GM18502 (cell line): ENCODE results near the gene SLC30A4.
"Not testable (repeated sequence)": the region's sequence is repeated elsewhere in the genome, so short reads cannot be mapped to it uniquely, and the experiment has no call there.

Experiments
- ATAC-seq: cut with Tn5 transposase; IDR thresholded peaks from one replicate; pipeline ENCODE4 v1.9.1; 2021; ENCODE audit warnings: mild to moderate bottlenecking; ENCODE audit not compliant: unreplicated experiment, poor library complexity

Gene SLC30A4

DNA sequence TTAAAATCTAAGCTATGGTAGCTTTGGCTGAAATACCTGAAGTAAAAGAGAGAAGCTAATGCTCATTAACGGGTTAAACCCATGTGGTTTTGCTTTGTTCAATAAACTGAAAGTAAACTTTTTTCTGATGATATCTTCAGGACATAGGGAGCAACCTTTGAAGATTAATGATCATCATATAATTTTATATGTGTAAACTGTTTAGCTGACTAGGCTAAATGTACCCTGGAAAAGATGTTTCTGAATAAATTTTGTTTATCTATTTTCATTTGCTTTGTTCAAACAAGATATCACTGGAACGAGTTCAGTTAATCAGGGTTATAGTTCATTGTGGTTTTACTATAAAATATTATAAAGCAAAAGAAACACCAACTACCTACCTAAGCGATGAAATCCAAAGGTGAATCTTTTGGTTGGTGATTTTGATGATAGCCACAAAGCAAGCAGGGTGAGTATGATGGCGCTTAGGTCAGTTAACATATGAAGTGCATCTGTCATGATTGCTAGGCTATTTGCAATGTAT is 11.7 kb downstream of the SLC30A4 start:
- no peak for ATAC-seq

DNA sequence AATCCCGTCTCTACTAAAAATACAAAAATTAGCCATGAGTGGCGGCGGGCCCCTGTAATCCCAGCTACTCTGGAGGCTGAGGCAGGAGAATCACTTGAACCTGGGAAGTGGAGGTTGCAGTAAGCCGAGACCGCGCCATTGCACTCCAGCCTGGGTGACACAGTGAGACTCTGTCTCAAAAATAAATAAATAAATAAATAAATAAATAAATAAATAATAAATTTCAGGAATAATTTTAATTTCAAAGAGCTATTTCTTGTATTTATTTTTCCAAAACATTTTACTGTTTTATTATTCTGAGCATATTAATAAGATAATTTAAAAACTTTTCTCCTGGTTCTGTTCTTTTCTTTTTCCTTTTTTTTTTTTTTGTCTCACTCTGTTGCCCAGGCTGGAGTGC is 15.4 kb downstream of the SLC30A4 start:
- not testable (repeated sequence) for ATAC-seq

DNA sequence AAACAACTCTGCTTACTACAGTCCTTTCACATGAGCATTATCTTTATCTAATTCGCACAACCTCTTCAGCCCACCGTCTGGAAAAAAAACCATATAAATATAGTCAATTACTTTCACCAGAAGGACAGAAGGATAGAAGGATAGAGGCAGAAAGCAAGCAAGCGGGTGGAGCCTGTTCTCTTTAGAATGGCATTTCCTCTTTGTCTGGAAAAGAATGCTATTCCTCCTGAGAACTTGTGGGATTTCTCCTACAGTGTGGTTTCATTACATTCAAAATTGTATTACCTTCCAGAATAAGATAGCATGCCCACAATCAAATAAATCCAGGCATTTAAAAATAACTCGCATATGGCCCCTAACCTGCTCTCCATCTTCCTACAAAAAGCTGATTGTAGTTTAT is 23.1 kb downstream of the SLC30A4 start:
- no peak for ATAC-seq

DNA sequence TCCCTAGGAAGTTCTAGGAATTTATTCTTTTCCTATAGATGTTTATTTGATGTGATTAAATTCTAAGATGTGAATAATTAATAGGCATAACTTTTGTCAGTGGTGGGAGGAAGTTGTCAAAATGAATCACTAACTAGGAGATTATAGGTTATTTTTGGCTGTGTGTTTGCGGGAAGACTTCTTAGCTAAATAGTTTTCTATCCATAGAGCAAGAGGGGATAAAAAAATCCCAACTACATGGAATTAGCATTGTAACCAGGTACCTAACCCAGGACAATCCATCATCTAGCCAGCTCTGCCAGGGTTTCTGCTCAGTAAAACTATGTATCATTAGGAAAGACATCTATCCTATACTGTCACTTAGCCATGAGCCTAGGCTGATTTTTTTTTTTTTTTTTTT is 23.9 kb downstream of the SLC30A4 start:
- ATAC-seq, result no peak

DNA sequence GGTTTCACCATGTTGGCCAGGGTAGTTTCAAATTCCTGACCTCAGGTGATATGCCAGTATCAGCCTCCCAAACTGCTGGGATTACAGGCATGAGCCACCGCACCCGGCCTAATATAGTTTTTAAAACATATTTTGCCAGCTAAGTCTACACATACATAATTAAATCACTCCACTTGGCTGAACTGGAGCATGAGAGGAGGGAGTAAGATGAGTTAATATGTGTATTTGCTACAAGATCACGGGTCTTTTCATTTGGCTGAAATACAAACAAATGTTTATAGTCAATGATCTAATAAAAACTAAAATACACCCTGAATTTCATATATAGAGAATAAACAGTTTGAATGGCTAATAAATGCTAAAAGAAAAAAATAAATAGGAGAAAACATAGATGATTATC is 25.3 kb downstream of the SLC30A4 start:
- ATAC-seq, result no peak

DNA sequence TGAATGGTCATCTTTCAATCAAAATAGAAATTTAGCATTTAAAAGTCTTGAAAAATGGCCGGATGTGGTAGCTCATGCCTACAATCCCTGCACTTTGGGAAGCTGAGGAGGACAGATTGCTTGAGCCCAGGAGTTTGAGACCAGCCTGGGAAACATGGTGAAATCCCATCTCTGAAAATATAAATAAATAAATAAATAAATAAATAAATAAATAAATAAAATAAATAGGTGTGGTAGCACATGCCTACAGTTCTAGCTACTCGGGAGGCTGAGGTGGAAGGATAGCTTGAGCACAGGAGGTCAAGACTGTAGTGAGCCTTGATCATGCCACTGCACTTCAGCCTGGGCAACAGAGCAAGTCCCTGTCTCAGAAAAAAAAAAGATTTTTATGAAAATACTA is 25.9 kb downstream of the SLC30A4 start:
- no peak for ATAC-seq

DNA sequence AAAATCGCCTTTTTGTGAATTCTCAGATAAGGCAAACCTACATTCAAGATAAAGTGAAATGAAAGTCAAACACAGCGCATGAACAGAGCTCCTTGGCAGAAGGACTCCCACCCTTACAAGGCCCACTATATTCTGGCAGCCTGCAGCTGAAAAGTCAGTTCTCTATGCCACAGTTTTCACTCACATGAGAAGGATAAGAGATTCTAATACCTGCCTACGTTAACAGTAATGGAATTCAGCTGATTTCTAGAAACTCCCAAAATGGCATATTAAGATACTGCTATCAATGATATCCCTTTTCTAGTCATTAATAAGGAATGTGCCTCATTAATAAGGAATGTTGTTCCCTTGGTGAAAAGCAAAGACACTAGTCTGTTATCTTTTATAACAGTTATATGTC is 27.0 kb downstream of the SLC30A4 start:
- no peak for ATAC-seq

DNA sequence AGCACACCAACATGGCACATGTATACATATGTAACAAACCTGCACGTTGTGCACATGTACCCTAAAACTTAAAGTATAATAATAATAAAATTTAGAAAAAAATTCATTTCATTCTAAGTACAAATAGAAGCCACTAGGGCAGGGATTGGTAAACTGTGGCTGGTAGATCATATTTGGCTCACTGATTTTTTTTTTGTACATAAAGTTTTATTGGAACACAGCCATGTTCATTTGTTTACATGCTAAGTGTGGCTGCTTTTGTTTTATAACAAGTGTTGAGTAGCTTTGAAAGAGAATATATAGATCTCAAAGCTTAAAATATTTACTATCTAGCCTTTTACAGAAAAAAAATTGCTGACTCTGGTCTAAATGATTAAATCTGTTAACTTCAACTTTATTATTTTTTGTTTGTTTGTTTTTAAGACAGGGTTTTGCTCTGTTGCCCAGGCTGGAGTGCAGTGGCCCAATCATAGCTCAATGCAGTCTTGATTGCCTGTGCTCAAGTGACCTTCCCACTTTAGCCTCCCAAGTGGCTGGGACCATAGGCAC is 32.8 kb downstream of the SLC30A4 start:
- ATAC-seq, result no peak

DNA sequence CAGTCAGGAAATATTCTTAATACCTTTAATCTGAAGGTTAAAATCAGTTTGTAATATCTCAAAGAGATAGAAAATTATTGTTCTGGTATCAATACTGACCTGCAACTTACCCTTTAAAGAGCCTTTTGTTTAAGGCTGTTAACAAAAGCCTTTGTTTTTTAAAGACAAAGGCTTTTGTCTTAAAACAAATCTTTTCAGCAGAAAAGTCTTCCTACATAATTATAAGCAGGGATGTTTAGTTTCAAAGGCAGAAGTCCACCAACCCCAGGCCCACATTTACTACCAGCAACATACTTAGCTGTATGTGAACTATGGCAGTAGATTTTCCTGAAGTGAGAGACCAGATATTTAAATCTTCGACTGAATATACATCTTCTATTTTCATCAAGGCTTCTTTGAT is 36.2 kb downstream of the SLC30A4 start:
- no peak for ATAC-seq

DNA sequence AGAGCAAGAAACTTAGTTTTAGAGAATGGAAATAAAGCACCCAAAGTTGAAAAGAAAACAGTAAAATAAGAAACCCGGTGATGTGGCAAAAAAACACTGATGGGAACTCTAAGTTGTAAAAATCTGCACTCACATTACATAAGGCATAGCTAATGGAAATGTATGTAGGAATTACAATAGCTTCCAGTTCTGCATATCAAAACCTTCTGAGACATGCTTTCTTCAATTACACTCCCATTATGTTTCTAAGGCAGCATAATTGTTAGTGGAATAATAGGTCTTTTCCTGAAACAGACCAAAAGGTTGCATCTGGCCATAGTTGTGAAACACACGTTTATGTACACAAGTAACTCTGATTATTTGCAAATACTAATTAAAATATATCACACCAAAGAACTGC is 41.4 kb downstream of the SLC30A4 start:
- no peak for ATAC-seq

DNA sequence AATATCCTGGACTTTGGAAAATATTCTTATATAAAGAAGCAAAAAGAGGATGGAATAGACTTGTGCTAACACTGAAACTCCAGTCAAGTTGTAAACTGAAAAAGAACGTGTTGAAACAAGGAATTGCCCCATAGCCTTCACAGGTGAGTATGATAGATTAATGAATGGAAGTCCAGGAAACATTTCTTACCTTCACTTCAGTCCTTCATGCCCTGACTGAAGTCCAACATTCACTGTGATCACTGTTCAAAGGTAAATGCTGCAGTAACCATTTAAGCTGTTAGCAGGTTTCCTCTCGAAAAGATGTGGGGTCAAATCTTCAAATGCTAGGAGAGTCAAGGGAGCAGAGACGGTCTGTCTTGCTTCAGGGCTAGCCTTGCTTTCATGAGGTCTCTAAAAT is 46.1 kb downstream of the SLC30A4 start:
- no peak for ATAC-seq

DNA sequence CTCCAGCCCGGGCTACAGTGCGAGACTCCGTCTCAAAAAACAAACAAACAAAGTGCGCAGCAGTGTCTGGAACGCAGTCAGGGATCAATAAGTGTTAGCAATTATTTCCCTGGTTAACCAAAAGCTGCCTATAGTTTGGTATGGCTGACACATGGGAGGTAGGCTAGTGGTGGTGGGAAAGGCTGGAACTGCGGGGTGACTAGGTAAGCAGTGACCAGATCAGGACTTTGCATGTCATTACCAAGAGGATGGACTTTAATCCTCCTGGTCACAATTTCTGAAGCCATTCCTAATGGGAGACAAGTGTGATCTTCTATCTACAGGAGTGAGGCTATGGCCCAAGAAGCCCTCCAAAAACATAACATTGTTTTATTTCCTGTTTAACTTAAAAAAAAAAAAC is 47.8 kb downstream of the SLC30A4 start:
- no peak for ATAC-seq

DNA sequence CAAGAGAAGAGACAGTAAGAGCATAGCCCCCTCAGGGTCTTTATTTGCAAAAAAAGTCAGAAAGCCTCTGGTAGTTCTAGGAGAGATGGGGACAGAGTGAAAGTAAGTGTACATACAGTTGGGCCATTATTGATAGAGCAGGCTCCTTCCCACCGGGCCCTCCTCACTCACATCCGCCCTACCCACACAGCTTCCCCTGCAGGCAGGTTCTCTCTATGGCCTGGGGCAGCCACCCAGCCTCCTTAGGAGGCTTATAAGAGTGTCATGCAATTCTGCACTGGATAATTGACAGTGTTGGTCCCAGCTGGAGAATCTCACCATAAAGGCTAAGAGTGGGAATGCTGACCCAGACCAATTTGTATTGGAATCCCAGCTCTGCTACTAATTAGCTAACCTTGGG is 49.5 kb downstream of the SLC30A4 start:
- ATAC-seq, result no peak

DNA sequence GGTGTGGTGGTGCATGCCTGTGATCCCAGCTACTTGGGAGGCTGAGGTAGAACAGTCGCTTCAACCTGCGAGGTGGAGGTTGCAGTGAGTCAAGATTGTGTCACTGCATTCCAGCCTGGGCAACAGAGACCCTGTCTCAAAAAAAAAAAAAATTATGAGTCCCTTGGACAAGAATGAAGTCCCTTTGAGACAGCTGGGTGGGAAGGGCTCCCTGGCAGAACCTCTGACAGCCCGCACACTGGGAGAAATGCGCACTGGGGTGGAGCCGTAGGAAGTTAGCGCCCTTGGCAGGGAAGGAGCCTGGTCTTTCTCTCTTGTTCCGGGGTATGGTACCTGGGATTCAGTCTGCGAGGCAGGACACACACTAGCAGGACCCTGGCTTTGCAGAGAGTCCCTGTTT is 51.4 kb downstream of the SLC30A4 start:
- no peak for ATAC-seq

DNA sequence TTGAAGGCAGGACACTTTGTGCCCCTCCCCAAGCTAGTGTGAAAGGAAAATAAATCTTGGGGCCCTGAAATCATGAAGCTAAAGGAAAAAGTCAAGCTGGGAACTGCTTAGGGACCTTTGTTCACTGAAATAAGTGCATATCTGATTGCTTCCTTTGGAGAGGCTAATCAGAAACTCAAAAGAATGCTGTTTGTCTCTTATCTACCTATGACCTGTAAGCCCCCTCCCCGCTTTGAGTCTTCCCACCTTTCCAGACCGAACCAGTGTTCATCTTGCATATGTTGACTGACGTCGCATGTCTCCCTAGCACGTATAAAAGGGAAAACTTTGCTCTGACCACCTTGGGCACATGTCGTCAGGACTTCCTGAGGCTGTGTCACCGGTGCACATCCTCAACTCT is 53.1 kb downstream of the SLC30A4 start:
- ATAC-seq, result no peak

DNA sequence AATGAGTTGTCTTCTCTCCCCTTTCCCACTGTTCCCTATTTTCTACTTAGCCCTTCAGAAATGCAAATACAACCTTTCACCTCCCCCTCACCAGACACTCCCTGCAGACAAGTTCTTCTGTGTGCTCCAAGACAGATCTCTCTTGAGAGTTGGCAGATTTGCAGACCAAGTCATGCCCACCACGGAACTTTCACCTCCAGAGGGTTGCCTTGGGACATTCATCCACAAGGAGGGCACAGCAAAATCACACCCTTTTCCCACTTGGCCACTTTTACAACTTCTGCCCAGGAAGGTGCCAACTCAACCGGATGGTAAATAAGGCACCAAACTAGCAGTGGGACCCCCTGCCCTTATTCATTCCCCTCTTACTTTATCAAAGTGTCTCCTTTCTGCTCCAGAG is 53.5 kb downstream of the SLC30A4 start:
- no peak for ATAC-seq

DNA sequence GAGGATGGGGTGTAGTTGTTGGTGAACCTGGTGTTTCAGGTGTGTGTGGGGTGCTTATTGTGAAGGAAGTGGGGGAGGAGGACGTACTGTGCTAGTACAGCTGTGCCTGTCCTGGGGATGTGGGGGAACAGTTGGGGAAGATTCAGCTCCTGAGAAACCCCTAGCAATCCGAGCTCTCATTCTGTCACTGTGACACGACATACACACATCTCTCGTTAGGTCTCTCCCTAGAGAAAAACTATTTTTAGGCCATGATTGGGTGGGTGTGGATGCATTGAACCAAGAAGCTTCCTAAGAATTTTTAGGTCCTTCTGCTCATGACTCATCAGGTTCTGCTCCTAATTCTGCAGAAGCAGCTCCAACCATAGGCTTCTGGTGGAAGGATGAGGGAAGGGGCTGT is 54.3 kb downstream of the SLC30A4 start:
- no peak for ATAC-seq

DNA sequence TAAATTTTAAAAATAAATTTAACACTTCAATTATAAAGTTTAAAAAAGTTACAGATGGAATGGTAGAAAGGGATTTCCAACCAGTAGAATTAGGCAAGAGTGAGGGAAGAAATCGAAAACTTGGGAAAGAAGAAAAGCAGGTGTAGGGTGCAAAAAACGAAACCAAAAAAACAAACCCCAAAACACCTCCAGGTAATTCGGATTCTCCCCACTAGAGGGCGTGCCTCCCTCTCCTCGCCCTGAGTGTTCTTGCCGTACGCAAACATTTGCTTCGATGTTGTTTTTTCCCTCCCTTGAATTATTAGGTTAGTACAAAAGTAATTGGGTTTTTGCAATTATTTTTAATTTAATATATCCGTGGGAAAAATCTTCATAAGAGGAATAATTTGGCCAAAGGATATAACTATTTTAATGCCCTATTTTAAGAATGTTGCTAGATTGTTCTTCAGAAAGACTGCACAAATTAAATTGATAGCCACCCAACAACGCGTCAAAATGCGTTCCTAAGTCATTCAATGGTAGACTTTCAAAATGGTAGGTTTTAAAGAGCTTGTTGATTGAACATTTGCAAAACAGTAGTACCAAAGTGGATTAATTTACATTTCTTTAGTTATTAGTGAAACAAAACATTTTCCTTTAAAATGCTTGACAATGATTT is 63.7 kb downstream of the SLC30A4 start:
- no peak for ATAC-seq

DNA sequence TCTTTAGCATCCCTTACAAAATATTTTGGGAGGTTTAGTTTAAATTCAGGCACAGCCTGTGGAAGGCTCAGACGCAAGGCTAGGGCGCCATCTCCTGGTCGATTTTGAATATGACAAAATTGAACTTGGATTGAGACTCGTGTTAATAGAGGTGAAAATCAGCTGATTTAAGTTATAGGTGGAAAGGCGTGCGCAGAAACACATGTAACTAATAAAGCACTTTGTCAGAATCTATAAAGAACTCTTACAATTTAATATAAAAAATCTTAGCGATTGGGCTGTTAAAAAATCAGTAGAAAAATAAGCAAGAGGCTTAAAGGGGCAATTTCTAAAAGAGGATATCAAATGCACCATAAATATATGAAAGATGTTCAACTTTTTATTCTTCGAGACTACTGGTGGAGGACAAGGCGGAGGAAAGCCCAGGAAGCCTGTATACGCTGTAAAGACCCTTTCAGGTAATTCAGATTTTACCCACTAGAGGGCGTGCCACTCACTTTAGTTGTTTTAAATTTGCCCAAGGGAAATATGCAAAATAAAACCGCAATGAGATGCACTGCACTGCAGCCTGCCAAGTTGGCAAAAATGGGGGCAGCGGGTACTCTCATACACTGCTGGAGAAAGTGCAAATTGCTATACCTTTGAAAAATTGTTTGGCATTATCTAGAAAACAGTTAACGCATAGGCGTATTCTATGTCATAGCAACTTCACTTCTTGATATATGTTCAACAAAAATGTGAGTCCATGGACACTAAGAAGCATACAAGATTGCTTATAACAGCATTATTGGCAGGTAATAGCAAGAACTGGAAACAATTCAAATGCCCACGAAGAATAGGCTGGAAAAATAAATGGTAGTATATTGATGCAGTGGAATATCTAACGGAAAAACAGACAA is 64.7 kb downstream of the SLC30A4 start:
- ATAC-seq, result peak; percentile 60

DNA sequence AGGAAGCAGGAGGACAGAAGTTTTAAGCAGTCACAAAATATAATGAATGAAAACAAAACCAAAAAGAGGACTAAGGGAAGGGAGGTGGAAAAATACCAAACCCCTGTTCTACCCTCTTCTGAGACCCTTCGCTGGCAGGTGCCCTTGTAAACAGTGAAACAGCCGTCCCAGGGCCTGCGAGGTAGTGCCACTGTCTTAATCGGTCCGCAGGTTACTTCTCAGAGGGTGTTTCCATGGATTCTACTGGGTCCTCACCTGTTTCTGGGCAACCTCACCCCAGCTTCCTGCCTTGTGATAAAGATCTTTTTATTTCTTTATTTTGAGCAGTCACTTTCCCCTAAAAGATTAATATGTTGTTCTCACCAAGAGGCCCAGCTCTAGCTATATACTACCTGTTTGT is 65.3 kb downstream of the SLC30A4 start:
- ATAC-seq, result no peak
